Astrocyte (in vitro differentiated cells and primary cell): ENCODE measurements around the gene KIAA1217.

ENCODE experiments used
- CTCF ChIP-seq: IDR thresholded peaks from 2 replicates; pipeline ENCODE4 v1.5.1; 2011; ENCODE audit warnings: low read depth, mild to moderate bottlenecking, inconsistent platforms, low read length, moderate library complexity; ENCODE audit not compliant: insufficient read depth
- EZH2 ChIP-seq: IDR thresholded peaks from 2 replicates; pipeline ENCODE4 v1.6.1; 2012; ENCODE audit warnings: mild to moderate bottlenecking, low read length, inconsistent platforms; ENCODE audit not compliant: insufficient read depth

- TF ChIP-seq CTCF (no peak), EZH2 (no peak)
Measured at GRCh38 chr10:24574578-24575155, 365.7 kb downstream of the KIAA1217 start.
